Measurements from ENCODE around the gene TFCP2L1.

The TFCP2L1 gene

GRCh38 chr2:121189661-121190381 lies 95.2 kb downstream of the TFCP2L1 start:
- no peak overlapping the region for H3K4ac ChIP-seq (ENCODE audit: low read length)
- peak overlapping the region; percentile 44 for H3K18ac ChIP-seq (ENCODE audit: low read length)
- no peak overlapping the region for H2AK5ac ChIP-seq (ENCODE audit: low read depth, low read length)
- no peak overlapping the region for H3K9ac ChIP-seq (ENCODE audit: low read depth, low read length, poor library complexity)
- H3K9me3 ChIP-seq (replicated peaks in 1 of 2; ENCODE audit: control insufficient read depth in 2 of 2, insufficient read depth in 1 of 2, low read depth in 1 of 2, low read length in 2 of 2) = no peaks in the 10 kb centered on the region
- peaks cover 0 to 11% of the 10 kb centered on the region in 2 donors for H3K4me1 ChIP-seq (ENCODE audit: control insufficient read depth in 2 of 2, insufficient read depth in 1 of 2, low read depth in 1 of 2, low read length in 2 of 2)
- H2BK12ac ChIP-seq (ENCODE audit: low read length) = no peak overlapping the region
- no peak overlapping the region for H3K23ac ChIP-seq (ENCODE audit: low read depth, low read length, poor library complexity)
- H2BK15ac ChIP-seq (ENCODE audit: low read length) = no peak overlapping the region
- no peak overlapping the region for H3K27ac ChIP-seq (replicated peaks; ENCODE audit: low read length)
- no peak for DNase-seq (ENCODE audit: low spot score)
- no CpG with 5 or more reads among the region's 7 CpGs for WGBS, 2 donors (ENCODE audit: extremely low coverage in 2 of 2, insufficient read length in 2 of 2, insufficient replicate concordance in 1 of 2)
- no peak overlapping the region for H2BK5ac ChIP-seq (ENCODE audit: low read length)
- H3K36me3 ChIP-seq (replicated peaks in 1 of 2; ENCODE audit: control insufficient read depth in 2 of 2, insufficient read depth in 2 of 2, low read length in 2 of 2) = no peaks in the 10 kb centered on the region
- no peak overlapping the region for H2BK120ac ChIP-seq (ENCODE audit: low read depth, low read length)
- H3K27me3 ChIP-seq (ENCODE audit: control insufficient read depth in 3 of 3, insufficient read depth in 3 of 3, low read depth in 1 of 3, low read length in 3 of 3) = peaks cover 0 to 4% (median 0%) of the 10 kb centered on the region in 3 experiments
- no peak overlapping the region for H4K8ac ChIP-seq (ENCODE audit: low read depth, low read length)
- no peaks in the 10 kb centered on the region for H3K79me1 ChIP-seq (ENCODE audit: low read depth, low read length)
- no peak overlapping the region for H3K14ac ChIP-seq (ENCODE audit: low read length)
- no peak overlapping the region for H4K91ac ChIP-seq (ENCODE audit: low read depth, low read length, poor library complexity)
- H2AFZ ChIP-seq (ENCODE audit: low read length) = no peak overlapping the region
- H3K4me3 ChIP-seq (ENCODE audit: low read length in 2 of 2) = peak overlapping the region in 1 of 2 donors; percentile 40
- H3K4me2 ChIP-seq (ENCODE audit: insufficient read depth, low read length, poor library complexity, severe bottlenecking) = no peak overlapping the region

GRCh38 chr2:121189011-121189410 lies 96.0 kb downstream of the TFCP2L1 start:
- Histone ChIP-seq H3K27ac (replicated peaks; ENCODE audit: low read length) (no peak overlapping the region), H3K14ac (ENCODE audit: low read length) (no peak overlapping the region), H3K4ac (ENCODE audit: low read length) (no peak overlapping the region), H2BK15ac (ENCODE audit: low read length) (no peak overlapping the region), H3K27me3 (ENCODE audit: control insufficient read depth in 3 of 3, insufficient read depth in 3 of 3, low read depth in 1 of 3, low read length in 3 of 3) (no peaks in the 10 kb centered on the region), H3K18ac (ENCODE audit: low read length) (no peak overlapping the region), H2AK5ac (ENCODE audit: low read depth, low read length) (no peak overlapping the region), H4K8ac (ENCODE audit: low read depth, low read length) (no peak overlapping the region), H2BK5ac (ENCODE audit: low read length) (no peak overlapping the region), H2BK120ac (ENCODE audit: low read depth, low read length) (no peak overlapping the region), H3K23ac (ENCODE audit: low read depth, low read length, poor library complexity) (no peak overlapping the region), H3K36me3 (replicated peaks in 1 of 2; ENCODE audit: control insufficient read depth in 2 of 2, insufficient read depth in 2 of 2, low read length in 2 of 2) (no peaks in the 10 kb centered on the region), H3K79me1 (ENCODE audit: low read depth, low read length) (no peaks in the 10 kb centered on the region), H4K91ac (ENCODE audit: low read depth, low read length, poor library complexity) (no peak overlapping the region), H2BK12ac (ENCODE audit: low read length) (no peak overlapping the region), H3K4me3 (ENCODE audit: low read length in 2 of 2) (no peak overlapping the region), H3K9ac (ENCODE audit: low read depth, low read length, poor library complexity) (no peak overlapping the region), H3K4me2 (ENCODE audit: insufficient read depth, low read length, poor library complexity, severe bottlenecking) (no peak overlapping the region), H3K4me1 (ENCODE audit: control insufficient read depth in 2 of 2, insufficient read depth in 1 of 2, low read depth in 1 of 2, low read length in 2 of 2) (peaks cover 0 to 11% of the 10 kb centered on the region in 2 donors), H2AFZ (ENCODE audit: low read length) (no peak overlapping the region), H3K9me3 (replicated peaks in 1 of 2; ENCODE audit: control insufficient read depth in 2 of 2, insufficient read depth in 1 of 2, low read depth in 1 of 2, low read length in 2 of 2) (no peaks in the 10 kb centered on the region)
- WGBS, 2 donors (ENCODE audit: extremely low coverage in 2 of 2, insufficient read length in 2 of 2, insufficient replicate concordance in 1 of 2) = no CpG with 5 or more reads among the region's 3 CpGs
- no peak for DNase-seq (ENCODE audit: low spot score)

GRCh38 chr2:121187982-121188411 lies 97.0 kb downstream of the TFCP2L1 start:
- Histone ChIP-seq H3K9ac (ENCODE audit: low read depth, low read length, poor library complexity) (no peak overlapping the region), H3K4me1 (ENCODE audit: control insufficient read depth in 2 of 2, insufficient read depth in 1 of 2, low read depth in 1 of 2, low read length in 2 of 2) (peaks cover 0 to 11% of the 10 kb centered on the region in 2 donors), H2BK120ac (ENCODE audit: low read depth, low read length) (no peak overlapping the region), H2BK12ac (ENCODE audit: low read length) (no peak overlapping the region), H3K14ac (ENCODE audit: low read length) (no peak overlapping the region), H2BK5ac (ENCODE audit: low read length) (peak overlapping the region; percentile 45), H3K23ac (ENCODE audit: low read depth, low read length, poor library complexity) (no peak overlapping the region), H2AFZ (ENCODE audit: low read length) (no peak overlapping the region), H3K9me3 (replicated peaks in 1 of 2; ENCODE audit: control insufficient read depth in 2 of 2, insufficient read depth in 1 of 2, low read depth in 1 of 2, low read length in 2 of 2) (no peaks in the 10 kb centered on the region), H3K36me3 (replicated peaks in 1 of 2; ENCODE audit: control insufficient read depth in 2 of 2, insufficient read depth in 2 of 2, low read length in 2 of 2) (no peaks in the 10 kb centered on the region), H4K91ac (ENCODE audit: low read depth, low read length, poor library complexity) (no peak overlapping the region), H3K27me3 (ENCODE audit: control insufficient read depth in 3 of 3, insufficient read depth in 3 of 3, low read depth in 1 of 3, low read length in 3 of 3) (no peaks in the 10 kb centered on the region), H3K4me2 (ENCODE audit: insufficient read depth, low read length, poor library complexity, severe bottlenecking) (no peak overlapping the region), H3K79me1 (ENCODE audit: low read depth, low read length) (no peaks in the 10 kb centered on the region), H4K8ac (ENCODE audit: low read depth, low read length) (no peak overlapping the region), H3K18ac (ENCODE audit: low read length) (peak overlapping the region; percentile 23), H3K4me3 (ENCODE audit: low read length in 2 of 2) (no peak overlapping the region), H3K27ac (replicated peaks; ENCODE audit: low read length) (no peak overlapping the region), H3K4ac (ENCODE audit: low read length) (no peak overlapping the region), H2BK15ac (ENCODE audit: low read length) (no peak overlapping the region), H2AK5ac (ENCODE audit: low read depth, low read length) (peak overlapping the region; percentile 12)
- DNase-seq (ENCODE audit: low spot score) = no peak
- no CpG with 5 or more reads among the region's 6 CpGs for WGBS, 2 donors (ENCODE audit: extremely low coverage in 2 of 2, insufficient read length in 2 of 2, insufficient replicate concordance in 1 of 2)

- H3K4me2 ChIP-seq (ENCODE audit: insufficient read depth, low read length, poor library complexity, severe bottlenecking) = no peak overlapping the region
- H4K8ac ChIP-seq (ENCODE audit: low read depth, low read length) = no peak overlapping the region
- no peak overlapping the region for H3K14ac ChIP-seq (ENCODE audit: low read length)
- no peaks in the 10 kb centered on the region for H3K79me1 ChIP-seq (ENCODE audit: low read depth, low read length)
- H3K4me3 ChIP-seq (ENCODE audit: low read length in 2 of 2) = no peak overlapping the region
- H3K27ac ChIP-seq (replicated peaks; ENCODE audit: low read length) = no peak overlapping the region
- no peak overlapping the region for H4K91ac ChIP-seq (ENCODE audit: low read depth, low read length, poor library complexity)
- H2AK5ac ChIP-seq (ENCODE audit: low read depth, low read length) = peak overlapping the region; percentile 12
- H3K36me3 ChIP-seq (replicated peaks in 1 of 2; ENCODE audit: control insufficient read depth in 2 of 2, insufficient read depth in 2 of 2, low read length in 2 of 2) = no peaks in the 10 kb centered on the region
- no peak for DNase-seq (ENCODE audit: low spot score)
- no peak overlapping the region for H3K18ac ChIP-seq (ENCODE audit: low read length)
- H3K9me3 ChIP-seq (replicated peaks in 1 of 2; ENCODE audit: control insufficient read depth in 2 of 2, insufficient read depth in 1 of 2, low read depth in 1 of 2, low read length in 2 of 2) = no peaks in the 10 kb centered on the region
- no peak overlapping the region for H2BK15ac ChIP-seq (ENCODE audit: low read length)
- WGBS, 2 donors (ENCODE audit: extremely low coverage in 2 of 2, insufficient read length in 2 of 2, insufficient replicate concordance in 1 of 2) = no CpG with 5 or more reads among the region's 19 CpGs
- H3K4ac ChIP-seq (ENCODE audit: low read length) = no peak overlapping the region
- no peaks in the 10 kb centered on the region for H3K27me3 ChIP-seq (ENCODE audit: control insufficient read depth in 3 of 3, insufficient read depth in 3 of 3, low read depth in 1 of 3, low read length in 3 of 3)
- H3K4me1 ChIP-seq (ENCODE audit: control insufficient read depth in 2 of 2, insufficient read depth in 1 of 2, low read depth in 1 of 2, low read length in 2 of 2) = peaks cover 0 to 11% of the 10 kb centered on the region in 2 donors
- no peak overlapping the region for H3K9ac ChIP-seq (ENCODE audit: low read depth, low read length, poor library complexity)
- H2BK5ac ChIP-seq (ENCODE audit: low read length) = peak overlapping the region; percentile 45
- no peak overlapping the region for H3K23ac ChIP-seq (ENCODE audit: low read depth, low read length, poor library complexity)
- no peak overlapping the region for H2AFZ ChIP-seq (ENCODE audit: low read length)
- H2BK12ac ChIP-seq (ENCODE audit: low read length) = no peak overlapping the region
- H2BK120ac ChIP-seq (ENCODE audit: low read depth, low read length) = no peak overlapping the region
These were observed 97.5 kb downstream of the TFCP2L1 start for GRCh38 chr2:121187351-121187981.

All from neuronal stem cell (in vitro differentiated cells).